ENCODE data around the gene RAPSN. TPM values are rescaled to one million over a fixed set of nuclear protein-coding genes. Genes with fewer than 3 reads are reported as not detected.

Gene RAPSN
- total RNA-seq, 1 experiment from 2014 or later: not detected

- H3K27me3 ChIP-seq (ENCODE audit: low read length): no peaks in the 10 kb centered on the region
- DNase-seq (no peak), ATAC-seq (no peak)
- H3K27ac ChIP-seq (ENCODE audit: low read length): no peak overlapping the region
- no peaks in the 10 kb centered on the region for H3K9me2 ChIP-seq (replicated peaks; ENCODE audit: low read length)
- no peaks in the 10 kb centered on the region; the same call in 1 of the 2 replicates for H3K36me3 ChIP-seq (ENCODE audit: low read depth, low read length)
- H3K79me2 ChIP-seq (ENCODE audit: low read length): no peaks in the 10 kb centered on the region
- no TSS peak for BruUV-seq (replicated peaks)
- H4K20me1 ChIP-seq (ENCODE audit: low read length): no peaks in the 10 kb centered on the region
- H3F3A ChIP-seq (ENCODE audit: low read length, unreplicated experiment): no peaks in the 10 kb centered on the region
- no peak overlapping the region for H2AFZ ChIP-seq (ENCODE audit: low read length)
- no peaks in the 10 kb centered on the region for H3K4me1 ChIP-seq (ENCODE audit: insufficient read depth, low read length)
- H3K4me3 ChIP-seq (ENCODE audit: low read length): no peak overlapping the region
- intact Hi-C loops (cut with micrococcal nuclease): no loop called here
- no peak overlapping the region for H3K4me2 ChIP-seq (ENCODE audit: low read length)
- no peaks in the 10 kb centered on the region for H3K9me3 ChIP-seq (ENCODE audit: low read length)
- TF ChIP-seq EZH2phosphoT487 (IDR thresholded peaks at IDR 0.05; ENCODE audit: borderline replicate concordance, low read length) (no peak), EZH2 (IDR thresholded peaks at IDR 0.05; ENCODE audit: low read length, unreplicated experiment) (no peak), CTCF (conservative IDR thresholded peaks at IDR 0.05; ENCODE audit: low read depth, low read length) (no peak)
- no peak overlapping the region for H3K9ac ChIP-seq (ENCODE audit: low read length)
- ChIA-PET POLR2A (ENCODE audit: unreplicated experiment) (no interaction called here), CTCF (no interaction called here)
These were observed 2.5 kb upstream of the RAPSN start for GRCh38 chr11:47451436-47451835.

GRCh38 chr11:47449541-47449940, 605 bp upstream of the RAPSN start:
- no peaks in the 10 kb centered on the region for H4K20me1 ChIP-seq (ENCODE audit: low read length)
- no peaks in the 10 kb centered on the region for H3F3A ChIP-seq (ENCODE audit: low read length, unreplicated experiment)
- no peak overlapping the region for H3K27ac ChIP-seq (ENCODE audit: low read length)
- H3K9me2 ChIP-seq (replicated peaks; ENCODE audit: low read length): no peaks in the 10 kb centered on the region
- DNase-seq: no peak
- ChIA-PET POLR2A (ENCODE audit: unreplicated experiment) (no interaction called here), CTCF (no interaction called here)
- H3K9me3 ChIP-seq (ENCODE audit: low read length): no peaks in the 10 kb centered on the region
- no peak overlapping the region for H3K4me3 ChIP-seq (ENCODE audit: low read length)
- no peaks in the 10 kb centered on the region for H3K27me3 ChIP-seq (ENCODE audit: low read length)
- intact Hi-C loops (cut with micrococcal nuclease): no loop called here
- no peak overlapping the region for H2AFZ ChIP-seq (ENCODE audit: low read length)
- no peak overlapping the region for H3K4me2 ChIP-seq (ENCODE audit: low read length)
- no peak overlapping the region for H3K9ac ChIP-seq (ENCODE audit: low read length)
- no peaks in the 10 kb centered on the region for H3K4me1 ChIP-seq (ENCODE audit: insufficient read depth, low read length)
- no TSS peak for BruUV-seq (replicated peaks)
- no peaks in the 10 kb centered on the region; the same call in 1 of the 2 replicates for H3K36me3 ChIP-seq (ENCODE audit: low read depth, low read length)
- no peaks in the 10 kb centered on the region for H3K79me2 ChIP-seq (ENCODE audit: low read length)
- no peak for ATAC-seq
- TF ChIP-seq CTCF (conservative IDR thresholded peaks at IDR 0.05; ENCODE audit: low read depth, low read length) (no peak), EZH2 (IDR thresholded peaks at IDR 0.05; ENCODE audit: low read length, unreplicated experiment) (no peak), EZH2phosphoT487 (IDR thresholded peaks at IDR 0.05; ENCODE audit: borderline replicate concordance, low read length) (no peak)

- Histone ChIP-seq H3K9me3 (ENCODE audit: low read length) (no peaks in the 10 kb centered on the region), H3K36me3 (ENCODE audit: low read depth, low read length) (no peaks in the 10 kb centered on the region), H3K27ac (ENCODE audit: low read length) (no peak overlapping the region), H4K20me1 (ENCODE audit: low read length) (no peaks in the 10 kb centered on the region), H3K4me3 (ENCODE audit: low read length) (no peak overlapping the region), H3K27me3 (ENCODE audit: low read length) (no peaks in the 10 kb centered on the region), H3F3A (ENCODE audit: low read length, unreplicated experiment) (no peaks in the 10 kb centered on the region), H3K4me2 (ENCODE audit: low read length) (no peak overlapping the region), H2AFZ (ENCODE audit: low read length) (no peak overlapping the region), H3K79me2 (ENCODE audit: low read length) (no peaks in the 10 kb centered on the region), H3K9me2 (replicated peaks; ENCODE audit: low read length) (no peaks in the 10 kb centered on the region), H3K4me1 (ENCODE audit: insufficient read depth, low read length) (no peaks in the 10 kb centered on the region), H3K9ac (ENCODE audit: low read length) (no peak overlapping the region)
- intact Hi-C loops (cut with micrococcal nuclease): no loop called here
- POLR2A ChIA-PET (ENCODE audit: unreplicated experiment): no interaction called here
- CTCF ChIA-PET: no interaction called here
- BruUV-seq (replicated peaks): no TSS peak
- no peak for DNase-seq
- no peak for ATAC-seq
- TF ChIP-seq EZH2phosphoT487 (IDR thresholded peaks at IDR 0.05; ENCODE audit: borderline replicate concordance, low read length) (no peak), EZH2 (IDR thresholded peaks at IDR 0.05; ENCODE audit: low read length, unreplicated experiment) (no peak), CTCF (conservative IDR thresholded peaks at IDR 0.05; ENCODE audit: low read depth, low read length) (no peak)
These were observed 1.0 kb downstream of the RAPSN start for GRCh38 chr11:47447906-47448305.
